Body of pancreas (tissue), 4 donors: ENCODE measurements around the gene WHRN. TPM values are rescaled to one million over a fixed set of nuclear protein-coding genes. Genes with fewer than 3 reads are reported as not detected.

ENCODE experiments used
- ATAC-seq: fragments of 150-250 bp; one replicate; pipeline ENCODE4 v1.9.1; 2016
- DNase-seq, 4 donors: peaks; one replicate each; pipeline ENCODE4 v3.0.0-alpha.2; 2019
- H3K27ac ChIP-seq, 4 donors: fragments of 200-600 bp; sonication (generic); 1 replicate in 3 of 4; 2 replicates in 1 of 4; pipeline versions ENCODE4 v1.5.1 to v1.6.1; 2016 to 2019; ENCODE audit warnings: mild to moderate bottlenecking in 1 of 4, mixed read lengths in 1 of 4, moderate library complexity in 1 of 4
- H3K27me3 ChIP-seq, 2 donors: fragments of 200-600 bp; sonication (generic); one replicate each; pipeline ENCODE4 v1.6.0; 2016; ENCODE audit warnings: mild to moderate bottlenecking in 1 of 2
- H3K36me3 ChIP-seq, 2 donors: fragments of 200-600 bp; sonication (generic); replicated peaks in 1 of 2; 2 replicates each; pipeline ENCODE4 v1.5.1; 2016; ENCODE audit warnings: low read depth in 2 of 2; ENCODE audit not compliant: insufficient read depth in 1 of 2
- H3K4me1 ChIP-seq: fragments of 200-600 bp; sonication (generic); one replicate; pipeline ENCODE4 v1.6.0; 2016
- H3K4me3 ChIP-seq, 2 donors: fragments of 200-600 bp; sonication (generic); 1 replicate in 1 of 2; 2 replicates in 1 of 2; pipeline ENCODE4 v1.5.1; 2016 to 2019
- H3K9me3 ChIP-seq, 3 donors: fragments of 200-600 bp; sonication (generic); 1 replicate in 2 of 3; 2 replicates in 1 of 3; pipeline ENCODE4 v1.5.1; 2016
- POLR2A ChIP-seq, 3 donors: fragments of 450-650 bp; IDR thresholded peaks; one replicate each; pipeline ENCODE4 v1.6.1; 2016; ENCODE audit warnings: antibody characterized with exemption in 3 of 3, mild to moderate bottlenecking in 2 of 3
- WGBS, 2 donors: methylation state at CpG; one replicate each; pipeline ENCODE4 v1.1.5; 2017; 5-methylcytosine and 5-hydroxymethylcytosine counted together
- intact Hi-C: fragments of 100-400 bp; cut with DNase I; formaldehyde crosslinking; loops from one replicate; pipeline ENCODE4 v1.15.1; 2023
- total RNA-seq, 2 donors: library from RNA; depleted of rRNA; stranded (reverse); fragments of >200 nt; gene quantifications; one replicate each; pipeline ENCODE4 v1.1.0, GENCODE V29; 2016
- TF ChIP-seq, protein P1 (sequence below), 7 experiments: fragments of 450-650 bp in 4 of 7; fragments of 200-600 bp in 3 of 7; sonication (generic) in 3 of 7; IDR thresholded peaks; one replicate each; pipeline ENCODE4 v1.5.1; 2016 to 2019; ENCODE audit warnings: antibody characterized with exemption in 7 of 7

Gene WHRN
- total RNA-seq, 2 donors from 2014 or later = 13.5 to 15.6 TPM

- intact Hi-C loops = no loop called here
Observed at GRCh38 chr9:114460513-114461199, 44.6 kb downstream of the WHRN start.

GRCh38 chr9:114459464-114459863 is 45.8 kb downstream of the WHRN start:
- DNase-seq (no peak), ATAC-seq (no peak)
- H3K27ac ChIP-seq = no peak overlapping the region
- no peaks in the 10 kb centered on the region for H3K27me3 ChIP-seq
- no peaks in the 10 kb centered on the region for H3K36me3 ChIP-seq
- peaks cover 6% of the 10 kb centered on the region for H3K4me1 ChIP-seq
- H3K4me3 ChIP-seq = no peak overlapping the region
- H3K9me3 ChIP-seq = no peaks in the 10 kb centered on the region
- no peak for TF ChIP-seq POLR2A (IDR thresholded peaks at IDR 0.05)
- TF ChIP-seq, protein P1, sequence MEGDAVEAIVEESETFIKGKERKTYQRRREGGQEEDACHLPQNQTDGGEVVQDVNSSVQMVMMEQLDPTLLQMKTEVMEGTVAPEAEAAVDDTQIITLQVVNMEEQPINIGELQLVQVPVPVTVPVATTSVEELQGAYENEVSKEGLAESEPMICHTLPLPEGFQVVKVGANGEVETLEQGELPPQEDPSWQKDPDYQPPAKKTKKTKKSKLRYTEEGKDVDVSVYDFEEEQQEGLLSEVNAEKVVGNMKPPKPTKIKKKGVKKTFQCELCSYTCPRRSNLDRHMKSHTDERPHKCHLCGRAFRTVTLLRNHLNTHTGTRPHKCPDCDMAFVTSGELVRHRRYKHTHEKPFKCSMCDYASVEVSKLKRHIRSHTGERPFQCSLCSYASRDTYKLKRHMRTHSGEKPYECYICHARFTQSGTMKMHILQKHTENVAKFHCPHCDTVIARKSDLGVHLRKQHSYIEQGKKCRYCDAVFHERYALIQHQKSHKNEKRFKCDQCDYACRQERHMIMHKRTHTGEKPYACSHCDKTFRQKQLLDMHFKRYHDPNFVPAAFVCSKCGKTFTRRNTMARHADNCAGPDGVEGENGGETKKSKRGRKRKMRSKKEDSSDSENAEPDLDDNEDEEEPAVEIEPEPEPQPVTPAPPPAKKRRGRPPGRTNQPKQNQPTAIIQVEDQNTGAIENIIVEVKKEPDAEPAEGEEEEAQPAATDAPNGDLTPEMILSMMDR (IDR thresholded peaks at IDR 0.05) = no peak
- intact Hi-C loops = no loop called here
- WGBS, 2 donors = 57 to 78% methylated on average over 4 to 5 of the region's 5 CpGs

More at GRCh38 chr9:114460513-114461199, 44.6 kb downstream of the WHRN start:
- ATAC-seq (no peak), DNase-seq (no peak)
- Histone ChIP-seq H3K36me3 (no peaks in the 10 kb centered on the region), H3K4me3 (no peak overlapping the region), H3K27me3 (no peaks in the 10 kb centered on the region), H3K9me3 (no peaks in the 10 kb centered on the region), H3K4me1 (peaks cover 7% of the 10 kb centered on the region), H3K27ac (no peak overlapping the region)
- 47 to 49% methylated on average over 7 to 8 of the region's 8 CpGs for WGBS, 2 donors
- TF ChIP-seq, protein P1 (IDR thresholded peaks at IDR 0.05) = no peak

GRCh38 chr9:114456929-114457328 is 48.3 kb downstream of the WHRN start:
- H3K36me3 ChIP-seq = no peaks in the 10 kb centered on the region
- ATAC-seq = no peak

GRCh38 chr9:114454652-114455051 is 50.6 kb downstream of the WHRN start:
- 0% methylated on average over 1 of the region's 1 CpG for WGBS, 2 donors
- TF ChIP-seq, protein P1 (IDR thresholded peaks at IDR 0.05) = no peak
- TF ChIP-seq POLR2A (IDR thresholded peaks at IDR 0.05) = no peak
- no peak overlapping the region for H3K4me3 ChIP-seq
- intact Hi-C loops = no loop called here
- ATAC-seq (no peak), DNase-seq (no peak)
- no peak overlapping the region for H3K27ac ChIP-seq
- H3K36me3 ChIP-seq = no peaks in the 10 kb centered on the region
- H3K27me3 ChIP-seq = no peaks in the 10 kb centered on the region
- peaks cover 15% of the 10 kb centered on the region for H3K4me1 ChIP-seq
- H3K9me3 ChIP-seq = no peaks in the 10 kb centered on the region

More at GRCh38 chr9:114456929-114457328, 48.3 kb downstream of the WHRN start:
- Histone ChIP-seq H3K4me1 (peaks cover 10% of the 10 kb centered on the region), H3K9me3 (no peaks in the 10 kb centered on the region), H3K27me3 (no peaks in the 10 kb centered on the region), H3K27ac (no peak overlapping the region), H3K4me3 (no peak overlapping the region)
- WGBS, 2 donors = 62 to 73% methylated on average over 1 of the region's 1 CpG
- intact Hi-C loops = no loop called here
- no peak for TF ChIP-seq POLR2A (IDR thresholded peaks at IDR 0.05)
- TF ChIP-seq, protein P1 (IDR thresholded peaks at IDR 0.05) = no peak
- no peak for DNase-seq
